Measurements from ENCODE around the gene CD200R1.

The CD200R1 gene

DNA sequence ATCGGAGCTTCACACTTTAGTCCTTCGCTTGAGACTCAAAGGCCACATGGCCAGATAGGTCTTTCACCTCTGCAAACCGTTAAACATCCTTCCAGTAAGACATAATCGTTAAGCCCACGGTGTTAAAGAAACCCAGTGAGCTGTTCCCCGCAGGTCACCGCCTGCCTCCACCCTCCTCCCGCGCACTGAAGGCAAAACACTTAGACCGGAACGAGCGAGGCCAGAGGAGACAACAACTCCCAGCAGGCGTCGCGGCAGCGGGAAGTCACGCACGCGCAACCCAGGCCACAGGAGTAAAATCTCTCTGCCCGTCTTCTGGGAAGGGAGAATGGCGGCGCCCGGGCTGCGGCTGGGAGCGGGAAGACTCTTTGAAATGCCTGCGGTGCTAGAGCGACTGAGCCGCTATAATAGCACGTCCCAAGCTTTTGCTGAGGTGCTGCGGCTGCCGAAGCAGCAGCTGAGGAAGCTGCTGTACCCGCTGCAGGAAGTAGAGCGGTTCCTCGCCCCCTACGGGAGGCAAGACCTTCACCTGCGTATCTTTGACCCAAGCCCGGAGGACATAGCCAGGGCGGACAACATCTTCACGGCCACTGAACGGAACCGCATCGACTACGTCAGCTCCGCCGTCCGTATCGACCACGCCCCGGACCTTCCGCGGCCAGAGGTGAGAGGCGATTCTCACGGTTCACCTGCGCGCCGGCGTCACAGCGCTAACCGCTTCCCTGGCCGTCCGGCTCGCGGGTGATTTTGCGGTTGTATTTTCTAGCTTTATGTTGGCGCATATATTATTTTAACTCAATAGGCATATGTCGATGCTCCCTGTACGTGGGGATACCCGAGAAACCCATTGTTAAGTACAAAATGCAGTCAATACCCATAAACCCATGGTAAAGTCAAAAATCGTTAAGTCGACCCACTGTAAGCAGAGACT is 16.0 kb upstream of the CD200R1 start, which contains the start of gene GTPBP8:
Gene GTPBP8, plus strand, starts transcription at position 313 of the 931 bp plus-strand sequence. Its CDS starts 16 bp downstream, at position 329.
- Mint-ChIP-seq H3K27ac (peak within 1 kb of the TSS; percentile 87 to 96), H3K27me3 (no peaks in the 10 kb centered on the region), H3K4me1 (ENCODE audit: low read depth in 2 of 2) (peaks cover 31 to 53% of the 10 kb centered on the region in 2 donors), H3K4me3 (peak within 1 kb of the TSS; percentile 87 to 92), H3K9me3 (no peaks in the 10 kb centered on the region), H3K36me3 (ENCODE audit: insufficient read depth) (peaks cover 31% of the 10 kb centered on the region)
- ATAC-seq (replicated peaks), result peak; percentile 76
- DNase-seq, result peak; percentile 70 to 72 (median 71)

DNA sequence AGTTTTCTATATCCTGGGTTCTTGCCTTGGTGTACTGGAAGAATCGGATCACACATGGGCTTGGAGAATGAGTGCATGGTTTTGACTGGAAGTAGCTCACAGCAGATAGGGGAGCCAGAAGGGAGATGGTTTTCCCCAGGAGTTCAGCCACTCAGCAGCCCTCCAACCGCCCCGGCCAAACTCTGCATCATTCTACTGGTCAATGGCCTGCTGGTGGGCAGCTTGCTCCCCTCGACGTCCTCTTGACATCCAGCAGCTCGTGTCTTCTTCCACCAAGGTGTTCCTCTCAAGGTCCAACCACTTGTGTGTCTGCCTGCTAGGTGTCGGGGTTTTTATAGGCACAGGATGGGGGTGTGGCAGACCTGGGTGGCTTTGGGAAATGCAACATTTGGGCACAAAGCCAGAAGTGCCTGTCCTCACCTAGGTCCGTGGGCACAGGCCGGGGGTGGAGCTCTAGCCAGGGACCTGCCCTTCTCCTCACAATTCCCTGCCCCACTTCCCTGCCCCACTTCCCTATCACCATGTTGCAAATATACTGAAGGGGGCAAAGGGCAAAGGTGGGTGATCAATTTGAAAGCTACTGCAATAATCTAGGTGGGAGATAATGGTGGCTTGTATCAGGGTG is 12.9 kb upstream of the CD200R1 start:
- DNase-seq (no peak), ATAC-seq (replicated peaks) (no peak)
- Mint-ChIP-seq H3K9me3 (no peaks in the 10 kb centered on the region), H3K4me1 (ENCODE audit: low read depth in 2 of 2) (peaks cover 31 to 53% of the 10 kb centered on the region in 2 donors), H3K27me3 (no peaks in the 10 kb centered on the region), H3K4me3 (no peak overlapping the region), H3K36me3 (ENCODE audit: insufficient read depth) (peaks cover 19% of the 10 kb centered on the region), H3K27ac (no peak overlapping the region)

DNA sequence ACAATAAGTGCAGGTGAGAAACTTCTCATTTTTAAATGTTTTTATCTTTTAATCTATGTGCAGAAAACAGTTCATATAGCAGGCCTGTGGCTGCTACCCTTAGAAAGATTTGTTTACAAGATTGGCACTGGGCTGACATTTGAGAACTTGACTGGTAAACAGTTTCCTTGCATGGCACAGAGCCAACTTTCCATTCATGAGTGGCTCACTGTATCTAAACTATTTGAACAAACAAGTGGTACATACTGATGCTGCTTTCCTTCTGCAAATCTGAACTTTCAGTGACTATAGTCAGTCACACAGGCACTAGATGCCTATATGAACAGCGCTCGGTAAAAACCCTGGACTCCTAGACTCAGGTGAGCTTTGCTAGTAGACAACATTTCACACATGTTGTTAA is 9.6 kb upstream of the CD200R1 start:
- DNase-seq, result peak in 2 of 3 experiments; percentile 22 to 29
- ATAC-seq (replicated peaks), result peak; percentile 81
- H3K4me3 Mint-ChIP-seq, result peak overlapping the region in 1 of 2 donors; percentile 12

DNA sequence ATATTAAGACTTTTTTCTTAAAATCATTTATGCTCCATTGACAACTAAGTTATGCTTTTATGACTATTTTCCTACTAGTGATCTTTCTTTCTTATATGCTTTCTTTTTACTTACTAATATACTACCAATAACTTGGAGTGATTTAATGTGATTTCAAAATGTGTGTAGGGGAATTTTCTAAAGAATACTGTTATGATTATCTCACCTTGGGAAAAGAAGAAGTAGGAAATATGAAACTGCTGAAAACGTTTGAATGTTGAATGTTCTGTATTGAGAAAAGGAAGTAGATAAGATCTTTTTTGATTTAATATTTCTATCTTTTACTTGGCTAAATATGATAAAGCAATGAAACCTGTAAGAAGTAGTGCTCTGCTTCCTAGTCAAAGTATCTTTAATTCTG is 7.8 kb upstream of the CD200R1 start:
- Mint-ChIP-seq H3K4me1 (ENCODE audit: low read depth in 2 of 2) (peaks cover 27 to 37% of the 10 kb centered on the region in 2 donors), H3K27me3 (no peaks in the 10 kb centered on the region), H3K36me3 (ENCODE audit: insufficient read depth) (peaks cover 3% of the 10 kb centered on the region), H3K27ac (no peak overlapping the region), H3K9me3 (no peaks in the 10 kb centered on the region), H3K4me3 (no peak overlapping the region)
- ATAC-seq (replicated peaks), result no peak
- no peak for DNase-seq

More for the DNA sequence above, 9.6 kb upstream of the CD200R1 start:
- peaks cover 18 to 28% of the 10 kb centered on the region in 2 donors for H3K4me1 Mint-ChIP-seq (ENCODE audit: low read depth in 2 of 2)
- no peaks in the 10 kb centered on the region for H3K9me3 Mint-ChIP-seq
- peak overlapping the region; percentile 24 to 47 for H3K27ac Mint-ChIP-seq
- H3K27me3 Mint-ChIP-seq, result no peaks in the 10 kb centered on the region
- H3K36me3 Mint-ChIP-seq (ENCODE audit: insufficient read depth), result peaks cover 3% of the 10 kb centered on the region

DNA sequence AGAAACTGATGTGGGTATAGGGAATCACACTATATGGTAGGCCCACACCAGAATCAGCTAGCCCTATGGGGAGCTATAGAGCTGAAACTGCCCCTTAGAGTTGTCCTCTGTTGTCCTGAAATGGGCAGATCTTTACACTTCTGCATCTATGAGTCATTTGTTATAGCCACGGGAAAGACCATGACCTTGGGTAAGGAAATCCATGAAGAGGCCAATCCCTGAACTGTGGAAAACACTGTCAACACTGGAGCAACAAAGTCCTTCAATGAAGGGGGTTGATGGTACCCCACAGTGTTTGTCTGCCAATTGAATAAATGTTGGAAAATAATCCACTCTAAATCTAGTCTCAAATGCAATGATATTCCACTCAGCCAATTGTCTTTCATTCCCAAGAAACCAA is 5.2 kb upstream of the CD200R1 start:
- H3K4me1 Mint-ChIP-seq (ENCODE audit: low read depth in 2 of 2), result peaks cover 28 to 42% of the 10 kb centered on the region in 2 donors
- peaks cover 3% of the 10 kb centered on the region for H3K36me3 Mint-ChIP-seq (ENCODE audit: insufficient read depth)
- no peak overlapping the region for H3K4me3 Mint-ChIP-seq
- no peaks in the 10 kb centered on the region for H3K9me3 Mint-ChIP-seq
- DNase-seq, result no peak
- H3K27ac Mint-ChIP-seq, result peak overlapping the region in 1 of 2 donors; percentile 44
- H3K27me3 Mint-ChIP-seq, result no peaks in the 10 kb centered on the region
- ATAC-seq (replicated peaks), result no peak

DNA sequence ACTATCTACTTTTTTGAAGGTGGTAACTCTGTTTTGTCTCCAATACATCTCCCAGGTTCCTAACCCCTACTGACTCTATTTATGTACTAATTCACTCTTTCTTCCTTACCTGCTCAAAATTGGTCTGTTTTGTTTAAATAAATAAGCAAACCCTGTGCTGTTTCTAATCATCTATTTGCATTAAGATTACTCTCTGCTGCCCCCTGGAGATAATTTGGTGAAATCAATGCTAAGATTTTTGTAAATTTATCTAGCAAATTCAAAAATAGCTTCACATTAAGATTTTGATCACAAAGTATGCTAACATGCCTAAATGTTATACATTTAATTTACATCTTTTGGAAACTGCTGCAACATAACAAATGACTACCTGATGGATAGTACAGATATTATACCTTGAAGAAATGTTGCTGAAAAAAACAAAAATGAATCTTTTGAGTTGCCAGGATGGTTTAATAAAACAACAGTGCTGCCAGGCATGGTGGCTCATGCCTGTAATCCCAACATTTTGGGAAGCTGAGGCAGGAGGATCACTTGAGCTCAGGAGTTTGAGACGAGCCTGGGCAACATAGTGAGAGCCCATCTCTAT is 4.4 kb upstream of the CD200R1 start:
- Mint-ChIP-seq H3K9me3 (no peaks in the 10 kb centered on the region), H3K4me3 (peak overlapping the region in 1 of 2 donors; percentile 2), H3K27ac (peak overlapping the region in 1 of 2 donors; percentile 30), H3K4me1 (ENCODE audit: low read depth in 2 of 2) (peaks cover 26 to 42% of the 10 kb centered on the region in 2 donors), H3K27me3 (no peaks in the 10 kb centered on the region), H3K36me3 (ENCODE audit: insufficient read depth) (peaks cover 3% of the 10 kb centered on the region)
- ATAC-seq (replicated peaks) (peak; percentile 46), DNase-seq (peak; percentile 33 to 47 (median 45))

DNA sequence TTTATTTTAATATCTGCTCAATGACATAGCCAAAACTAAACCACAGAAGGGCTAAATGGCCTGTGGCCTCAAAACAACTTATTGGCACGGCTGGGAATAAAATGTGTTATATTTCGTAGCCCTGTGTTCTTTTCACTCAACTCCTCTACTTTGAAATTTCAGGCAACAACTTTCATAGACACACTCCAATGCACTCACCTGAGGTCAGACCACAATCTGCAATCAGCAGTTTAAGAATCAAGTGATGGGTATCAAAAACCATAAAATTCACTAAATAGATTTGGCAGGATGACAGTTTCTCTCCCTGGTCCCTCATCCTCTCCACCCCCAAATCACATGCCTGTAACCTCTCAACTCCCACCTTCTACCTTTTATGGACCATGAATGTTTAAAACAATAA is 2.0 kb upstream of the CD200R1 start:
- Mint-ChIP-seq H3K9me3 (no peaks in the 10 kb centered on the region), H3K27ac (peak overlapping the region; percentile 92 to 93), H3K4me3 (peak overlapping the region; percentile 95 to 98), H3K4me1 (ENCODE audit: low read depth in 2 of 2) (peaks cover 38 to 53% of the 10 kb centered on the region in 2 donors), H3K36me3 (ENCODE audit: insufficient read depth) (no peaks in the 10 kb centered on the region), H3K27me3 (no peaks in the 10 kb centered on the region)
- no peak for ATAC-seq (replicated peaks)
- DNase-seq, result no peak

DNA sequence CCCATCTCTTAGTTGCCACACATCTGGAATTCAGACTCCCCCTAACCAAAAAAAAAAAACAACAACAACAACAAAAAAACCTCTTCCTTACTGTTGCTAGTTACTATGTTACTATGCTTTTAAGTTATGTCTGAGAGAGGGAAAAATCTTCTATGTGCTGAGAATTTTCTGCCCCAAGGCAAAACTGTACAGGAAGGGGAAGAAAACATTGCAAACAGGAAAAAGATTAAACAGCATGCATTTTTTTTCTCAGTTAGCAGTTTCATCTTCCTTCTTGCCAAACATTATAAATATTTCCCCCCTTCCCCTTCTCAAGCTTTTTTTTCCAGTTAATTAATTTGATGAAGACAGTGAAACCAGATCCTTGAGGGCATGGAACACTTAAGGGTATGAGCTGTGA is 1.1 kb upstream of the CD200R1 start:
- peak overlapping the region; percentile 92 to 93 for H3K27ac Mint-ChIP-seq
- H3K4me3 Mint-ChIP-seq, result peak overlapping the region; percentile 95 to 98
- no peaks in the 10 kb centered on the region for H3K27me3 Mint-ChIP-seq
- H3K9me3 Mint-ChIP-seq, result no peaks in the 10 kb centered on the region
- no peaks in the 10 kb centered on the region for H3K36me3 Mint-ChIP-seq (ENCODE audit: insufficient read depth)
- DNase-seq (no peak), ATAC-seq (replicated peaks) (no peak)
- peaks cover 43 to 61% of the 10 kb centered on the region in 2 donors for H3K4me1 Mint-ChIP-seq (ENCODE audit: low read depth in 2 of 2)

DNA sequence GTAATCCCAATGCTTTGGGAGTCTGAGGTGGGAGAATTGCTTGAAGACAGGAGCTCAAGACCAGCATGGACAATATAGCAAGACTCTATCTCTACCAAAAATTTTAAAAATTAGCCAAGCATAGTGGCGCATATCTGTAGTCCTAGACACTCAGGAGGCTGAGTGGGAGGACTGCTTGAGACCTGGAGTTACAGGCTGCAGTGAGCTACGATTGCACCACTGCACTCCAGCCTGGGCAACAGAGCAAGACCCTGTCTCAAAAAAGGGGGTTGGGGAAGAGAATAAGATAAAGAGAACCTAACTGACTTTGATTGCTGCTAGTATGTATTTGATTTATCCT is 755 bp downstream of the CD200R1 start:
- H3K4me1 Mint-ChIP-seq (ENCODE audit: low read depth in 2 of 2), result peaks cover 45 to 69% of the 10 kb centered on the region in 2 donors
- peak overlapping the region; percentile 95 to 98 for H3K4me3 Mint-ChIP-seq
- H3K27ac Mint-ChIP-seq, result peak overlapping the region; percentile 92 to 93
- peak; percentile 34 for ATAC-seq (replicated peaks)
- DNase-seq, result no peak
- H3K9me3 Mint-ChIP-seq, result no peaks in the 10 kb centered on the region
- H3K36me3 Mint-ChIP-seq (ENCODE audit: insufficient read depth), result no peaks in the 10 kb centered on the region
- H3K27me3 Mint-ChIP-seq, result no peaks in the 10 kb centered on the region

DNA sequence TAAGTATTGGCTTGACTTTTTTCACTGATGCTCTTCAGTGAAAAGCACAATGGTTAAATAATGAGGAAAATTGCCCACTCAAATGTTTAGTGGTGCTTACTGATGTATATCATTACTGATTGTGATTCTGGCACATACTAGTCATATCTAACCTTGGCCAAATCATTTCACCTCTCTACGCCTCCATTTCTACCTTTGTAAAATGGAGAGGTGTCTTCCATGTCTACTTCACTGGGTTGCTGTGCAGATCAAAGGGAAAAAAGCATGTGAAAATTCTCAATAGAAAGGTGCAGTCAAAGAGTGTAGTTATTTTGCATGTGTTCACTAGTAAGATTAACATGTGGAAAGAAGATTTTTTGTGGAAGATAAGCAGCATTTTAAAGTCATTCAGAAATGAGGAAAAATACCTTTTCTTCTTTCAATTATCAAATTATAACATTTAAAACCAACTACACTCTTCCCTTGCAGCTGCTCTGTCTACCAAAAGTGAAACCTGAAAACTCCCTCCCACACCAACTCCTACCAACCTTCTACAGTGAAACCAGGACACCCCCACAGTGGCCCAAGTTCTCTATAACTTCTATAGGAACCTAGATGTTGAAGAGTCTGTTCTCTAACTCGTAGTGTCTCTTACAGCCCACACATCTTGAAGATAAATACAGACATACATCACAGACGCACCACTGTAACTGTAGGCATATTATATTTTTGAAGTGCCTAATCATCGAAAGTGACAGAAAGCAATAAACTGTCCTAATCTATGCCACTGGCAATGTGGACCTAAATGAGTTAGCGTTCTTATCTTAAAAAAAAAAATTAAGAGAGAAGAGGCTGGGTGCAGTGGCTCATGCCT is 1.4 kb downstream of the CD200R1 start:
- DNase-seq, result peak; percentile 10 to 27 (median 16)
- no peaks in the 10 kb centered on the region for H3K9me3 Mint-ChIP-seq
- H3K36me3 Mint-ChIP-seq (ENCODE audit: insufficient read depth), result no peaks in the 10 kb centered on the region
- H3K27me3 Mint-ChIP-seq, result no peaks in the 10 kb centered on the region
- peak; percentile 87 for ATAC-seq (replicated peaks)
- peak overlapping the region; percentile 92 to 93 for H3K27ac Mint-ChIP-seq
- peak overlapping the region; percentile 95 to 98 for H3K4me3 Mint-ChIP-seq
- H3K4me1 Mint-ChIP-seq (ENCODE audit: low read depth in 2 of 2), result peaks cover 45 to 73% of the 10 kb centered on the region in 2 donors

DNA sequence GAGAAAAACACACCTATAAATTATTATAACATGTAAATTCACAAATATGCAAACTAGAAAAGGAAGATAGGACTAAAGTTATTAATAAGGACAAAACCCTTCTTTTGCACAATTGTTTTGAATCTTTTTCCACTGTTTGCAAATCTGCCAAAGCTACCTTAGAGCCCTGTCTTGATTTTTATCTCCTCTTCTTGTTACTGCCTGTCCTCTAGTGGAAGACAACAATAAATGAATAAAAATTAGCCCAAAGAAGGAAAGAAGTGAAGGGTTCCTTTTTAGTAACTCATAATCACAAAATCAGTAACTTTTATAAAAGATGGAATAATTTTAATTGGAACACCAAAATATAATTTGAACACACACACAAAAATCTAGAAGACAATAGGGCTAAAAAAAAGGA is 2.7 kb downstream of the CD200R1 start:
- Mint-ChIP-seq H3K36me3 (ENCODE audit: insufficient read depth) (no peaks in the 10 kb centered on the region), H3K4me1 (ENCODE audit: low read depth in 2 of 2) (peaks cover 43 to 78% of the 10 kb centered on the region in 2 donors), H3K9me3 (no peaks in the 10 kb centered on the region), H3K27ac (peak overlapping the region; percentile 75 to 92), H3K4me3 (peak overlapping the region; percentile 95 to 98), H3K27me3 (no peaks in the 10 kb centered on the region)
- DNase-seq, result no peak
- ATAC-seq (replicated peaks), result no peak

DNA sequence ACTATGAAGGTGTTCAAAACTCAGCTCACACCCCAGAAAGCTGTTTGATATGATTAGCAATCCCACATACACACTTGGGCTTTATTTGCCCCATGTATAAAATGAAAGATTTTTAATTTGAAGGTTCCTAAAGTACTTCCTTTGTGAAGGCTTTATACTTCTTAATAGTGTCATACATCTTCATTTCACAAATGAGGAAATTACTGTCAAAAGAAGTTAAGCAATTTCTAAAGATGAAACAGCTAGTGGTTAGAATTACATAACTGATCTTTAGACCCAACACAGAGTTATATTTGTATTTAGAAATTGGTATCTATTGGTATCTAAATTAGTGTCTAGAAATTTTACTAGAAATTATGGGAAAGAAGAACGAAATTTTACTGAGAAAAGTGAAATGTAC is 7.1 kb downstream of the CD200R1 start:
- no peaks in the 10 kb centered on the region for H3K27me3 Mint-ChIP-seq
- H3K4me1 Mint-ChIP-seq (ENCODE audit: low read depth in 2 of 2), result peaks cover 23 to 57% of the 10 kb centered on the region in 2 donors
- peak overlapping the region; percentile 18 to 27 for H3K27ac Mint-ChIP-seq
- H3K36me3 Mint-ChIP-seq (ENCODE audit: insufficient read depth), result no peaks in the 10 kb centered on the region
- ATAC-seq (replicated peaks), result no peak
- no peak for DNase-seq
- peak overlapping the region in 1 of 2 donors; percentile 40 for H3K4me3 Mint-ChIP-seq
- peaks cover 4 to 14% of the 10 kb centered on the region in 2 donors for H3K9me3 Mint-ChIP-seq

Data from effector memory CD8-positive, alpha-beta T cell (primary cell).